ENCODE results near the gene NLRX1.

NLRX1 gene

DNA sequence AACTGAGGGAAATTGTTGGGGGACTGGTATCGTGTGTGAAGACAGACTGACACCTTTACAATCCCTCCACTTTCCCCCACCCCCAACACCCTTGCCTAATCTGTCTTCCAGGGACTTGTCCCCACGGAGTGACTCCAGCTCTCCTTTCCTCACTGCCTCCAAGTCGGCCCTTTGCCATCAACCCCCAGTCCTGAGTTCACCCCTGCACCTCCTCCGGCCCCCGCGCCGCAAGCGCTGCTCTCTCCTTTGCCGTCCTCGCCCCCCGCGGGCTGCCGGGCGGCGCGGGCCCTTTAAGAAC is 19.9 kb upstream of the NLRX1 start:
- peak overlapping the region; percentile 65 for H3K4me3 ChIP-seq (ENCODE audit: low read depth, low read length)
- TF ChIP-seq, protein P1, sequence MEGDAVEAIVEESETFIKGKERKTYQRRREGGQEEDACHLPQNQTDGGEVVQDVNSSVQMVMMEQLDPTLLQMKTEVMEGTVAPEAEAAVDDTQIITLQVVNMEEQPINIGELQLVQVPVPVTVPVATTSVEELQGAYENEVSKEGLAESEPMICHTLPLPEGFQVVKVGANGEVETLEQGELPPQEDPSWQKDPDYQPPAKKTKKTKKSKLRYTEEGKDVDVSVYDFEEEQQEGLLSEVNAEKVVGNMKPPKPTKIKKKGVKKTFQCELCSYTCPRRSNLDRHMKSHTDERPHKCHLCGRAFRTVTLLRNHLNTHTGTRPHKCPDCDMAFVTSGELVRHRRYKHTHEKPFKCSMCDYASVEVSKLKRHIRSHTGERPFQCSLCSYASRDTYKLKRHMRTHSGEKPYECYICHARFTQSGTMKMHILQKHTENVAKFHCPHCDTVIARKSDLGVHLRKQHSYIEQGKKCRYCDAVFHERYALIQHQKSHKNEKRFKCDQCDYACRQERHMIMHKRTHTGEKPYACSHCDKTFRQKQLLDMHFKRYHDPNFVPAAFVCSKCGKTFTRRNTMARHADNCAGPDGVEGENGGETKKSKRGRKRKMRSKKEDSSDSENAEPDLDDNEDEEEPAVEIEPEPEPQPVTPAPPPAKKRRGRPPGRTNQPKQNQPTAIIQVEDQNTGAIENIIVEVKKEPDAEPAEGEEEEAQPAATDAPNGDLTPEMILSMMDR (IDR thresholded peaks at IDR 0.05; ENCODE audit: low read depth, low read length), result no peak

DNA sequence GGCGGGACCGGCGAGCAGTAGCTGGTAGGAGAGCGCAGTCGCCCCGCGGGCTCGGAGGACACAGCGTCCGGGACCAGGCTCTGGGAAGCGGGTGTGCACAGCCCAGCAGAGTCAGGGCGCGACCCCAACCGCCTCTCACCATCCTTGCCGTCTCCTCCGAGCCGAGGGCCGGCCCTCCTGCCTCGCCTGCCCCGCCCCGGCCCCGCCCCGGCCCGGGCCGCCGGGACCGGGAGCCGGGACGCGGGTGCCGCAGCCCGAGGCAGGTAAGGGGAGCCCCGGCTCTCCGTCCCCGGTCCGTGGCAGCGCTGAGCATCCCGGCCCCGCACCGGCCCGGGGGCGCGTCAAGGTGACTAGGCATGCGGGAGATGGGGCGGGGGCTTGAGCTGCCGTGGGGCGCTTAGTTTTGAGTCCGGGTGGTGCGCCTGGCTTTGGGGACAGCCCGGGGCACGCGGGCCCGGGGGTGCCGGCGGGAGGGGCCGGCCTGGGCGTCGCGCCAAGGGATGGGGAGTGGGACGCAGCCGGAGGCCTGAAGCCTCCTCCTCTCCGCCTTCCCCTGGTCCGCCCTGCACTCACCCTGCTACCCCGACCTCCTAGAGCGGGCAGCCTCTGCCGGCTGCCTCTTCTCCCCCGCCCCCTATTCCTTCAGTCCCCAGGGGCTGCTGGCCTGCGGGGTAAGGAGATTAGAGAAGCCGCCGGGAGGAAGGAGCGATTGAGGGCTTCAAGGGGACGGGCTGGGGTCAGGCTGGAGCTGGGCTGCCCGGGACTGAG is 19.3 kb upstream of the NLRX1 start, which contains the start of gene ABCG4:
Gene ABCG4, plus strand, starts transcription at position 35 of the 768 bp plus-strand sequence. CDS start 914 bp downstream, outside the sequence.
- peak within 1 kb of the TSS; percentile 65 for H3K4me3 ChIP-seq (ENCODE audit: low read depth, low read length)
- TF ChIP-seq, protein P1 (IDR thresholded peaks at IDR 0.05; ENCODE audit: low read depth, low read length), result no peak

- peak overlapping the region; percentile 65; the same call in 1 of the 2 replicates for H3K4me3 ChIP-seq (ENCODE audit: low read depth, low read length)
- TF ChIP-seq, protein P1 (IDR thresholded peaks at IDR 0.05; ENCODE audit: low read depth, low read length), result no peak
These were observed 18.7 kb upstream of the NLRX1 start for GRCh38 chr11:119149786-119150275.

GRCh38 chr11:119152043-119152442 is 16.5 kb upstream of the NLRX1 start:
- no peak overlapping the region for H3K4me3 ChIP-seq (ENCODE audit: low read depth, low read length)
- TF ChIP-seq, protein P1 (IDR thresholded peaks at IDR 0.05; ENCODE audit: low read depth, low read length), result no peak

GRCh38 chr11:119152604-119153003 is 15.9 kb upstream of the NLRX1 start:
- TF ChIP-seq, protein P1 (IDR thresholded peaks at IDR 0.05; ENCODE audit: low read depth, low read length), result no peak
- H3K4me3 ChIP-seq (ENCODE audit: low read depth, low read length), result no peak overlapping the region

DNA sequence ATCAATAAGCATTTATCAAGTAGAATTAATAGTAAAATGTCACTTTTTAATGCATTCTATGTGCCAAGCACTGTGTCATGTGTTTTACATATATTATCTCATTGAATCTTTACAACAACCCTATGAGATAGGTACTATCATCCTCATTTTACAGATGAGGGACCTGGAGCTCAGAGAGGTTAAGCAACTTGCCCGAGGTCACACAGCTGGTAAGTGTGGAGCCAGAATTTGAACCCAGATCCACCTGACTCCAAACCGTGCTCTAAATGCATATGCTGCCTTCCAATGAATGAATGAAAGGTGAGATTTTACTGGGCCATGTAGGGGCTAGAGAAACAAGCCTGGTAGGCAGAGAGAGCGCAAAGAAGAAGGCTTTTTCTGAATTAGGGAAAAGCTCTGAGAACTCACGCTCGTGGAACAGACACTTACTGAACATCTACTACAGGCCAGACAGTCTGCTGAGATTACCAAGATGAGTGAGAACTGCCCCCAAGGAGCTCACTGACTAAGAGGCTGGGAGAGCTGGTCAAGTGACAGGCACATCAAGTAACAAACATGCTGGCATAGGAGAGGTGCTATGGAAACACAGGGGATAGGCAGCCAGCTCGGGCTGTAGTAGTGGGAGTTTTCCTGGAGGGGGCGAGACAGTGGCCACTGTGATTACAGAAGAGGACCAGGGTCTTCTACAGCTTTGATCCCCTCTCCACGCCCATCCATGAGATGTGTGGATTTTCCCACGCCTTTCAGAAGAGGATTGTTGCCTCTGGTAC is 15.3 kb upstream of the NLRX1 start:
- TF ChIP-seq, protein P1 (IDR thresholded peaks at IDR 0.05; ENCODE audit: low read depth, low read length), result no peak
- no peak overlapping the region for H3K4me3 ChIP-seq (ENCODE audit: low read depth, low read length)

GRCh38 chr11:119154178-119154577 is 14.3 kb upstream of the NLRX1 start:
- H3K4me3 ChIP-seq (ENCODE audit: low read depth, low read length), result no peak overlapping the region
- TF ChIP-seq, protein P1 (IDR thresholded peaks at IDR 0.05; ENCODE audit: low read depth, low read length), result no peak

Measured in WI38 (cell line).